Measurements from ENCODE around the gene AGT. TPM values are rescaled to one million over a fixed set of nuclear protein-coding genes. Genes with fewer than 3 reads are reported as not detected.

The AGT gene
- total RNA-seq, 1 experiment from 2014 or later: 0.93 TPM

DNA sequence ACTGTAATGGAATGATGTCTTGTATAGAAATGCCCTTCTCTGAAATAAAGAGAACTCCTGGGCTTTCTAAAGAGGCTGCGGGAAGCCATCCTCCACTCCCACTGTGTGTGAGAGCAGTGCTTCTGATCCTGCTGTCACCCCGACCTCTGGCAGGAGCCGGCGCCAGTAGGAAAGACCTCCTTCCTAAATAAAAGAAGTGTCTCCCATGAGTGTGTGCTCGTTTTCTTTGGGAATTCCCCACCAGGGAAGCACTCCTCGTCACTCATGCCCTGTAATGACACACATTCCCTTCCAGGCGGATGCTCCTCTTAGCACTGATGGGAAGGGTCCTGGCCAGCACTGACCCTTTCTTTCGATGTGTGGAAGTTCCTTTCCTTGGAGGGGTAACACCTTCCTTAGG lies 20.1 kb downstream of the AGT start:
- no TSS peak for BruUV-seq (replicated peaks)
- TF ChIP-seq ZNF274 (IDR thresholded peaks at IDR 0.05; ENCODE audit: low read depth, low read length) (no peak), EZH2 (IDR thresholded peaks at IDR 0.05) (no peak), EGR1 (IDR thresholded peaks at IDR 0.05; ENCODE audit: low read depth) (no peak), ZFX (IDR thresholded peaks at IDR 0.05) (no peak), POLR2AphosphoS5 (IDR thresholded peaks at IDR 0.05; ENCODE audit: low read depth, low read length) (no peak), RAD21 (IDR thresholded peaks at IDR 0.05; ENCODE audit: low read depth) (no peak), SIN3A (IDR thresholded peaks at IDR 0.05; ENCODE audit: low read depth) (no peak), POLR2A (IDR thresholded peaks at IDR 0.05; ENCODE audit: borderline replicate concordance, extremely low read depth, insufficient read depth, insufficient read length) (no peak)
- TF ChIP-seq, protein P1, sequence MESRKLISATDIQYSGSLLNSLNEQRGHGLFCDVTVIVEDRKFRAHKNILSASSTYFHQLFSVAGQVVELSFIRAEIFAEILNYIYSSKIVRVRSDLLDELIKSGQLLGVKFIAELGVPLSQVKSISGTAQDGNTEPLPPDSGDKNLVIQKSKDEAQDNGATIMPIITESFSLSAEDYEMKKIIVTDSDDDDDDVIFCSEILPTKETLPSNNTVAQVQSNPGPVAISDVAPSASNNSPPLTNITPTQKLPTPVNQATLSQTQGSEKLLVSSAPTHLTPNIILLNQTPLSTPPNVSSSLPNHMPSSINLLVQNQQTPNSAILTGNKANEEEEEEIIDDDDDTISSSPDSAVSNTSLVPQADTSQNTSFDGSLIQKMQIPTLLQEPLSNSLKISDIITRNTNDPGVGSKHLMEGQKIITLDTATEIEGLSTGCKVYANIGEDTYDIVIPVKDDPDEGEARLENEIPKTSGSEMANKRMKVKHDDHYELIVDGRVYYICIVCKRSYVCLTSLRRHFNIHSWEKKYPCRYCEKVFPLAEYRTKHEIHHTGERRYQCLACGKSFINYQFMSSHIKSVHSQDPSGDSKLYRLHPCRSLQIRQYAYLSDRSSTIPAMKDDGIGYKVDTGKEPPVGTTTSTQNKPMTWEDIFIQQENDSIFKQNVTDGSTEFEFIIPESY (IDR thresholded peaks at IDR 0.05; ENCODE audit: extremely low read depth, insufficient replicate concordance, low read length): no peak
- no peaks in the 10 kb centered on the region for H3K9me3 ChIP-seq (ENCODE audit: control insufficient read depth in 1 of 2, insufficient read depth in 1 of 2, low read depth in 1 of 2, low read length in 2 of 2)
- H3K27ac ChIP-seq (ENCODE audit: low read depth, low read length): no peak overlapping the region
- ChIA-PET POLR2A (no interaction called here), CTCF (no interaction called here), RAD21 (ENCODE audit: low non-redundant PET in 1 of 2, low total read pairs in 2 of 2, uncharacterized antibody in 2 of 2, unreplicated experiment in 2 of 2) (no interaction called here)
- H3K4me2 ChIP-seq (ENCODE audit: low read length): no peak overlapping the region
- intact Hi-C loops (cut with micrococcal nuclease): no loop called here
- no peaks in the 10 kb centered on the region for H3K79me2 ChIP-seq (ENCODE audit: insufficient read depth, low read length)
- no peaks in the 10 kb centered on the region for H4K20me1 ChIP-seq (ENCODE audit: insufficient read depth)
- no peaks in the 10 kb centered on the region for H3K4me1 ChIP-seq (ENCODE audit: control insufficient read depth in 1 of 2, insufficient read depth in 2 of 2, low read length in 2 of 2)
- H3K27me3 ChIP-seq (ENCODE audit: insufficient read depth, low read length): no peaks in the 10 kb centered on the region
- no peak for ATAC-seq
- DNase-seq (ENCODE audit: low read depth, low spot score): no peak
- no peaks in the 10 kb centered on the region for H3K9me2 ChIP-seq (ENCODE audit: insufficient read depth)
- no peak overlapping the region for H2AFZ ChIP-seq (ENCODE audit: low read depth, low read length, poor library complexity, severe bottlenecking)
- no peak overlapping the region for H3K9ac ChIP-seq (ENCODE audit: low read length)
- H3K4me3 ChIP-seq (replicated peaks in 1 of 2; ENCODE audit: low read depth in 1 of 2, low read length in 2 of 2): no peak overlapping the region
- peaks cover 16 to 19% of the 10 kb centered on the region in 2 experiments for H3K36me3 ChIP-seq (ENCODE audit: control insufficient read depth in 1 of 2, insufficient read depth in 2 of 2, low read length in 2 of 2)

DNA sequence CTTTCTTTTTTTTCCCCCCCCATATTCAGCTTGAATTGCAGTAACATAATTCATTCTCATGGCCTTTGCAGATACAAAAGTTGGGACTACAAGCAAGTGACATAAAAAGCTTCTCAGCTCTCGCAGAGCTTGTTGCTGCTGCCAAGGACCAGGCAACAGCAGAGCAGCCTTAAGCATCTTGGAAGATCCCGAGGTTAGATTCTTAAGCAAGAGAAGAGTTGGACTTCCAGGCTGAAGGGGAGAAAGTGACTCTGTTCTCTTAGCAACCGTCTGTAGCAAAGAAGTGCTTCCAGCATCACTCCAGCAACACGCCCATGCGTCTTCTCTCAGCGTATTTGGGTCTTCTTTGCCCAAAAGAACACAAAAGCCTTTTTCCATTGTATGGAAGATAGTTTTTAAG lies 20.7 kb downstream of the AGT start:
- ChIA-PET CTCF (no interaction called here), RAD21 (ENCODE audit: low non-redundant PET in 1 of 2, low total read pairs in 2 of 2, uncharacterized antibody in 2 of 2, unreplicated experiment in 2 of 2) (no interaction called here), POLR2A (no interaction called here)
- no peak overlapping the region for H2AFZ ChIP-seq (ENCODE audit: low read depth, low read length, poor library complexity, severe bottlenecking)
- intact Hi-C loops (cut with micrococcal nuclease): no loop called here
- H3K4me2 ChIP-seq (ENCODE audit: low read length): no peak overlapping the region
- BruUV-seq (replicated peaks): no TSS peak
- DNase-seq (ENCODE audit: low read depth, low spot score) (no peak), ATAC-seq (no peak)
- H3K4me1 ChIP-seq (ENCODE audit: control insufficient read depth in 1 of 2, insufficient read depth in 2 of 2, low read length in 2 of 2): no peaks in the 10 kb centered on the region
- H3K9me3 ChIP-seq (ENCODE audit: control insufficient read depth in 1 of 2, insufficient read depth in 1 of 2, low read depth in 1 of 2, low read length in 2 of 2): no peaks in the 10 kb centered on the region
- no peaks in the 10 kb centered on the region for H3K79me2 ChIP-seq (ENCODE audit: insufficient read depth, low read length)
- H3K27me3 ChIP-seq (ENCODE audit: insufficient read depth, low read length): no peaks in the 10 kb centered on the region
- H3K9me2 ChIP-seq (ENCODE audit: insufficient read depth): no peaks in the 10 kb centered on the region
- H3K9ac ChIP-seq (ENCODE audit: low read length): no peak overlapping the region
- no peaks in the 10 kb centered on the region for H4K20me1 ChIP-seq (ENCODE audit: insufficient read depth)
- peaks cover 19 to 21% of the 10 kb centered on the region in 2 experiments for H3K36me3 ChIP-seq (ENCODE audit: control insufficient read depth in 1 of 2, insufficient read depth in 2 of 2, low read length in 2 of 2)
- no peak overlapping the region for H3K27ac ChIP-seq (ENCODE audit: low read depth, low read length)
- H3K4me3 ChIP-seq (replicated peaks in 1 of 2; ENCODE audit: low read depth in 1 of 2, low read length in 2 of 2): no peak overlapping the region
- TF ChIP-seq POLR2AphosphoS5 (IDR thresholded peaks at IDR 0.05; ENCODE audit: low read depth, low read length): no peak
- no peak for TF ChIP-seq RAD21 (IDR thresholded peaks at IDR 0.05; ENCODE audit: low read depth)
- TF ChIP-seq POLR2A (IDR thresholded peaks at IDR 0.05; ENCODE audit: borderline replicate concordance, extremely low read depth, insufficient read depth, insufficient read length): no peak
- no peak for TF ChIP-seq TCF7L2 (IDR thresholded peaks at IDR 0.05; ENCODE audit: borderline replicate concordance, extremely low read depth, insufficient read depth, insufficient read length)
- TF ChIP-seq EZH2phosphoT487 (IDR thresholded peaks at IDR 0.05; ENCODE audit: borderline replicate concordance): no peak
- TF ChIP-seq CEBPB (IDR thresholded peaks at IDR 0.05; ENCODE audit: low read depth): no peak
- no peak for TF ChIP-seq JUND (IDR thresholded peaks at IDR 0.05)
- TF ChIP-seq, protein P2, sequence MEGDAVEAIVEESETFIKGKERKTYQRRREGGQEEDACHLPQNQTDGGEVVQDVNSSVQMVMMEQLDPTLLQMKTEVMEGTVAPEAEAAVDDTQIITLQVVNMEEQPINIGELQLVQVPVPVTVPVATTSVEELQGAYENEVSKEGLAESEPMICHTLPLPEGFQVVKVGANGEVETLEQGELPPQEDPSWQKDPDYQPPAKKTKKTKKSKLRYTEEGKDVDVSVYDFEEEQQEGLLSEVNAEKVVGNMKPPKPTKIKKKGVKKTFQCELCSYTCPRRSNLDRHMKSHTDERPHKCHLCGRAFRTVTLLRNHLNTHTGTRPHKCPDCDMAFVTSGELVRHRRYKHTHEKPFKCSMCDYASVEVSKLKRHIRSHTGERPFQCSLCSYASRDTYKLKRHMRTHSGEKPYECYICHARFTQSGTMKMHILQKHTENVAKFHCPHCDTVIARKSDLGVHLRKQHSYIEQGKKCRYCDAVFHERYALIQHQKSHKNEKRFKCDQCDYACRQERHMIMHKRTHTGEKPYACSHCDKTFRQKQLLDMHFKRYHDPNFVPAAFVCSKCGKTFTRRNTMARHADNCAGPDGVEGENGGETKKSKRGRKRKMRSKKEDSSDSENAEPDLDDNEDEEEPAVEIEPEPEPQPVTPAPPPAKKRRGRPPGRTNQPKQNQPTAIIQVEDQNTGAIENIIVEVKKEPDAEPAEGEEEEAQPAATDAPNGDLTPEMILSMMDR (IDR thresholded peaks at IDR 0.05 in 2 of 3, conservative IDR thresholded peaks at IDR 0.05 in 1 of 3; ENCODE audit: borderline replicate concordance in 1 of 3, insufficient read depth in 1 of 3, low read depth in 2 of 3, low read length in 2 of 3): no peak
- TF ChIP-seq SRF (IDR thresholded peaks at IDR 0.05; ENCODE audit: low read depth): no peak
- no peak for TF ChIP-seq ELF1 (IDR thresholded peaks at IDR 0.05; ENCODE audit: borderline replicate concordance, low read depth)
- TF ChIP-seq EGR1 (IDR thresholded peaks at IDR 0.05; ENCODE audit: low read depth): no peak
- TF ChIP-seq FOSL1 (IDR thresholded peaks at IDR 0.05; ENCODE audit: low read depth): no peak
- no peak for TF ChIP-seq SIN3A (IDR thresholded peaks at IDR 0.05; ENCODE audit: low read depth)
- no peak for TF ChIP-seq YY1 (IDR thresholded peaks at IDR 0.05; ENCODE audit: extremely low read depth, insufficient replicate concordance, low read depth, low read length)
- TF ChIP-seq ZNF274 (IDR thresholded peaks at IDR 0.05; ENCODE audit: low read depth, low read length): no peak
